ENCODE results near the gene ACTN1. TPM values are rescaled to one million over a fixed set of nuclear protein-coding genes. Genes with fewer than 3 reads are reported as not detected.
A peak's percentile ranks its signal among the peaks of the same experiment; 100 is the strongest.

The ACTN1 gene
- total and polyA plus RNA-seq, 8 donors = 24.4 to 133 (median 49.0) TPM

DNA sequence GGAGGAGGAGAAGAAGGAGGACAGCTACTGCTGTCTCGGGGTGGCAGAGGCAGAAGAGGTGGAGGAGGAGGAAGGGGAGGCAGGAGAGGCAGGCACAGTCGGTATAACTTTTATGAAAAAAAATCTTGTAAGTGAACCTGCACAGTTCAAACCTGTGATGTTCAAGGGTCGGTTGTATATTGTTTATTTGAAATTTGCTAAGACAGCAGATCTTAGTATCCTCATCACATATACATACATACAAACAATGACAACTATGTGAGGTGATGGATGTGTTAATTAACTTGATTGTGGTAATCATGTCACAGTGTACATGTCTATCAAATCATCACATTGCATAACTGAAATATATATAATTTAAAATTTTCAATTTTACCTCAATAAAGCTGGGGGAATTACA, 19.0 kb downstream of the ACTN1 start:
- Histone ChIP-seq H3K36me3 (no peaks in the 10 kb centered on the region), H3K4me3 (no peak overlapping the region), H3K9me3 (no peaks in the 10 kb centered on the region), H3K27me3 (no peaks in the 10 kb centered on the region), H3K27ac (no peak overlapping the region), H3K4me1 (peaks cover 4 to 46% (median 32%) of the 10 kb centered on the region in 3 donors)
- no peak for DNase-seq
- ATAC-seq = no peak
- intact Hi-C loops (cut with DNase I) = no loop called here
- TF ChIP-seq, protein P1, sequence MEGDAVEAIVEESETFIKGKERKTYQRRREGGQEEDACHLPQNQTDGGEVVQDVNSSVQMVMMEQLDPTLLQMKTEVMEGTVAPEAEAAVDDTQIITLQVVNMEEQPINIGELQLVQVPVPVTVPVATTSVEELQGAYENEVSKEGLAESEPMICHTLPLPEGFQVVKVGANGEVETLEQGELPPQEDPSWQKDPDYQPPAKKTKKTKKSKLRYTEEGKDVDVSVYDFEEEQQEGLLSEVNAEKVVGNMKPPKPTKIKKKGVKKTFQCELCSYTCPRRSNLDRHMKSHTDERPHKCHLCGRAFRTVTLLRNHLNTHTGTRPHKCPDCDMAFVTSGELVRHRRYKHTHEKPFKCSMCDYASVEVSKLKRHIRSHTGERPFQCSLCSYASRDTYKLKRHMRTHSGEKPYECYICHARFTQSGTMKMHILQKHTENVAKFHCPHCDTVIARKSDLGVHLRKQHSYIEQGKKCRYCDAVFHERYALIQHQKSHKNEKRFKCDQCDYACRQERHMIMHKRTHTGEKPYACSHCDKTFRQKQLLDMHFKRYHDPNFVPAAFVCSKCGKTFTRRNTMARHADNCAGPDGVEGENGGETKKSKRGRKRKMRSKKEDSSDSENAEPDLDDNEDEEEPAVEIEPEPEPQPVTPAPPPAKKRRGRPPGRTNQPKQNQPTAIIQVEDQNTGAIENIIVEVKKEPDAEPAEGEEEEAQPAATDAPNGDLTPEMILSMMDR (IDR thresholded peaks at IDR 0.05) = no peak
- FAIRE-seq = no peak
- 77 to 85% methylated on average over 3 of the region's 3 CpGs for WGBS, 2 donors

DNA sequence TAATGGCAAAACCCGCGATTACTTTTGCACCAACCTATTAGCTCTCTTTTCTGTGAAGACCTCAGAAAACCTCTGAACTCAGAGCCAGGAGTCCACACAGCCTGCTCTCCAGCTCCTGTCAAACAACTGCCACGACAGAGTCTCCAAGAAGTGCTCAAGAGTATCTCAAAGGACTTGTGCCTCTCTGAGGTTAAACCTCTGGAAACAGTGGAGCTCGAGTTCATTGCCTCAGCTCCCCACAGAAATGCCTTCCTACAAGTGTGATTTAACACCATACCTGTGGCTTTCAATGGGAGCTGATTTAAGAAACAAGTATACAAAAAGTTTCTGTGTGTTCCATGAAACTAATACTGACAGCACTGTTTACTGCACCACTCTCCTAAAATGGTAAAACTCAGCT, 20.1 kb downstream of the ACTN1 start:
- Histone ChIP-seq H3K9me3 (no peaks in the 10 kb centered on the region), H3K27me3 (no peaks in the 10 kb centered on the region), H3K4me1 (peaks cover 4 to 40% (median 32%) of the 10 kb centered on the region in 3 donors), H3K27ac (peak overlapping the region in 2 of 4 donors; percentile 30 to 37), H3K4me3 (no peak overlapping the region), H3K36me3 (no peaks in the 10 kb centered on the region)
- no peak for DNase-seq
- no peak for ATAC-seq
- FAIRE-seq = no peak
- TF ChIP-seq, protein P1 (IDR thresholded peaks at IDR 0.05) = no peak
- intact Hi-C loops (cut with DNase I) = no loop called here
- WGBS, 2 donors = 34% methylated on average over 4 of the region's 4 CpGs

DNA sequence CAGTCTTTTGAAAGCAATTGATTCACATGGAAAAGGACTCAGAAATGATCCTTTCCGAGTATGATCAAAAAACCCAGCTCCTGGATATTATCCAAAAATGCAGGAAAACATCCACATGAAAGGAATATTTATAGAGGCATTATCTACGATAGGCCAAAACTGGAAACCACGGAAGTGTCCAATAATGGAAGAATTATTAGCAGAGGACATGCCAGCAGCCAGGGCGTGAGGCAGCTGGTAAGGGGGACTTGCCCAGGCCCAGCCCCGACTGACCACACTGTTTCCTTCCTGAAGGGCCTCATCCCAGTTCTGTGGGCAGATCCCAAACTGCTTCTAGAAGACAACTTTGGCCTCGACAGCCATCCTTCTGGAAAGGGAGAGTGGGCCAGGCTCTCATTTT, 20.5 kb downstream of the ACTN1 start:
- H3K36me3 ChIP-seq = no peaks in the 10 kb centered on the region
- WGBS, 2 donors = 16 to 18% methylated on average over 6 of the region's 6 CpGs
- H3K4me1 ChIP-seq = peaks cover 4 to 40% (median 32%) of the 10 kb centered on the region in 3 donors
- no peaks in the 10 kb centered on the region for H3K9me3 ChIP-seq
- TF ChIP-seq, protein P1 (IDR thresholded peaks at IDR 0.05) = no peak
- intact Hi-C loops (cut with DNase I) = no loop called here
- FAIRE-seq = no peak
- H3K27me3 ChIP-seq = no peaks in the 10 kb centered on the region
- peak overlapping the region in 2 of 4 donors; percentile 30 to 37 for H3K27ac ChIP-seq
- ATAC-seq = peak in 3 of 4 donors; percentile 8 to 43 (median 39)
- no peak overlapping the region for H3K4me3 ChIP-seq
- no peak for DNase-seq

DNA sequence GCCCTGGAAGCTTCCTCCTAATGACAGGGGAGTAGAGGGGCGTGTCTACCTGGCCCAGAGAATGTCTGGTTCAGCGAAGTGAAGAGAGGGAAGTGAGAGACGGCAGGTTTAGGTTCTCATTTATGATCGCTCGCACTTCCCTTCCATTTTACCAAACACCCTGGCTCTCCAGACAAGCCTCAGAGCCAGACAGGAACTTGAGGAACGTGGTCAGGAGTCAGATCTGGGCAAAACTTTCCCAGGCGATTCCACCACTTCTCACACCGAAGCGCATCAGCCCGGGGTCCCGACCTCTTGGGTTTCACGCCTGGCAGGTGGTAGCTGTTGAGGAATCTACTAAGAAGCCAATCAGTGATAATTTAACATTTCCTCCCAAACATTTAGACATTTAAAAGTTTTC, 21.3 kb downstream of the ACTN1 start:
- peak overlapping the region in 1 of 4 donors; percentile 30 for H3K27ac ChIP-seq

DNA sequence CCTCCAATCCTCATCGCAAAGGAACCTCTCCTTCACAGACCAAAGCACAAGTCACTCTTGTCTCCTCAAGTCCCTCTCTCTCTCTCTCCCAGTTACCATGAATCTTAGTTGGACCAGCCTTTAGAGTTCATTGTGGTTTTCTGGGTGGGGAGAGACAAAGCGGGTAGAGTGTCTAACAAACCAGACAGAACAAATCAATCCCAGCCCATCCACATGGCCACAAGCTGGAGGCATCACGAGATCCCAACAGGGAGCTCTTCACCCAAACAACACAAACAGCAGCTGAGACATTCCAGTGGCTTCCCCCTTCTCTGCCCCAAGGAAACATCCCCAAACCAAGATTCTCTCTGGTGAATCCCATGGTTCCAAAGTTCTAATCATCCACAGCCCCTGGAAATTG, 22.4 kb downstream of the ACTN1 start:
- WGBS, 2 donors = 94 to 99% methylated on average over 3 of the region's 3 CpGs
- TF ChIP-seq, protein P1 (IDR thresholded peaks at IDR 0.05) = no peak
- Histone ChIP-seq H3K27me3 (no peaks in the 10 kb centered on the region), H3K4me3 (no peak overlapping the region), H3K4me1 (peaks cover 4 to 45% (median 42%) of the 10 kb centered on the region in 3 donors), H3K36me3 (no peaks in the 10 kb centered on the region), H3K27ac (no peak overlapping the region), H3K9me3 (no peaks in the 10 kb centered on the region)
- DNase-seq = no peak
- no peak for FAIRE-seq
- ATAC-seq = no peak
- intact Hi-C loops (cut with DNase I) = no loop called here

More for the DNA sequence above, 21.3 kb downstream of the ACTN1 start:
- no peaks in the 10 kb centered on the region for H3K36me3 ChIP-seq
- ATAC-seq = no peak
- TF ChIP-seq, protein P1 (IDR thresholded peaks at IDR 0.05) = no peak
- H3K4me3 ChIP-seq = no peak overlapping the region
- H3K9me3 ChIP-seq = no peaks in the 10 kb centered on the region
- FAIRE-seq = no peak
- peaks cover 4 to 46% (median 34%) of the 10 kb centered on the region in 3 donors for H3K4me1 ChIP-seq
- WGBS, 2 donors = 88 to 89% methylated on average over 12 of the region's 12 CpGs
- no peaks in the 10 kb centered on the region for H3K27me3 ChIP-seq
- intact Hi-C loops (cut with DNase I) = no loop called here
- DNase-seq = no peak

All from pancreas (tissue), 10 donors.